ENCODE results near the gene PNPT1.
"Not testable (repeated sequence)": the region's sequence is repeated elsewhere in the genome, so short reads cannot be mapped to it uniquely, and the experiment has no call there.

Gene PNPT1

DNA sequence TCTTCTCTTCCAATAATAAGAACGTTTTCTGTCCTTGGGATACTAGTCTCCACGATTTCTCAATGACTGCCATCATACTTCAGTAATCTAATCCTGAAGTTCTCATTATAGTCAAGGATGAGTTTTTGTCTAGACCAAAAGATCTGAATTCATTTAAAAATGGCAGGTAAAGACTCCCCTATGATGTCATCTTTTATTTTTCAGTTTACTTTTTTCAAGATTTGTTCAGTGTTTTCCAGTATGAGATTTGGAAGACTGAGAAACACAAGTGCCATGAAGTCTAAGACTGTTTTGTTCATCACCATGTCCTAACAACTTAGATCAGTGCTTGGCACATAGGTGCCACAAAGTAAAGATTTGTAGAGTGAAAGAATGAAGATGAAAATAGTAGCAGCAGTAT is 40.4 kb downstream of the PNPT1 start:
- DNase-seq, result no peak

DNA sequence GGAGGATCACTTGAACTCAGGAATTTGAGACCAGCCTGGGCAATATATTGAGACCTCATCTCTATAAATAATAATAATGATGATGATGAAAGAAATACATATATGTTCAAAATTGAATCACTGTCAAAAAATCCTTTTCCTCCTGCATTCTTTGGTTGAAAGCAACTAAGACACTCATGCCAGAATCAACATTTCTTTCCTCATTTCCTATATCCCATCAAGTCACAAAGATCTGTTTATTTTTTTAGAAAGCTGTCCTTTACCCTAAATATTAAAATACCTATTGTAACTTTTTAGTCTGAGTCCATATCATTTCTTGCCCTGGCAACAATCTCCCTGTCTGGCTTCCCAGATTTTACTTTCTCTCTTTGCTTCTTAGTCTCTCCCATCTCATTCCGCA is 44.4 kb downstream of the PNPT1 start:
- no peak for DNase-seq

DNA sequence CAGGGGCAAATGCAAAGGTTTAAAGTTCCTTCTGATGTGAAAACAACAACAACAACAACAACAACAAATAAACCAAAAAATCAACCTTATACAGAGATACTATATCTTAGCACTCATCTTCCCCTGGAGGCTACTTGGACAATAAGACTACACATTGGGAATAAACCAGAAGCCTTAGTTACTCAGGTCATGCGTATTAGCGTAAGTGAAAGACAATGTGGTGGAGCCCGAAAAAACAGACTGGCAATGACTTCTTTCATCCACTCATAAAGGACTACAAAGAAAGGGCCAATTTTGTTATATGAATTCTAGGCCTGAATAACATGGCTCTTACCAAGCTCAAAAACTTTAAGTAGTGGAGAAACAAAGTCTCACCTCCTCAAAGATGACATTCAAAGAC is 56.8 kb downstream of the PNPT1 start:
- no peak for DNase-seq

DNA sequence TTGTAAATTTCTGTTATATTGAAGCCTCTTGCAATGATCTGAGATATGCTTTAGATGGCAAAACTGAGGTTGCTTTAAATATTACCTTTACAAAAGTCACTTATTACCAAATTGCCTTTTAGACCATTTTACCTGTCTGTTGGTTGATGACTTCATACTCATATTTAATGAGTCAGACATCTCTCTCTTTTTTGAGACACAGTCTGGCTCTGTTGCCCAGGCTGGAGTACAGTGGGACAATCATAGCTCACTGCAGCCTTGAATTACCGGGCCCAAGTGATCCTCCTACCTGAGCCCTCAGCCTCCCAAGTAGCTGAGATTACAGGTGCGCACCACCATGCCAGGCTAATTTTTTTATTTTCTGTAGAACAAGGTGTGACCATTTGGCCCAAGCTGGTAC is 64.7 kb downstream of the PNPT1 start:
- DNase-seq, result no peak

DNA sequence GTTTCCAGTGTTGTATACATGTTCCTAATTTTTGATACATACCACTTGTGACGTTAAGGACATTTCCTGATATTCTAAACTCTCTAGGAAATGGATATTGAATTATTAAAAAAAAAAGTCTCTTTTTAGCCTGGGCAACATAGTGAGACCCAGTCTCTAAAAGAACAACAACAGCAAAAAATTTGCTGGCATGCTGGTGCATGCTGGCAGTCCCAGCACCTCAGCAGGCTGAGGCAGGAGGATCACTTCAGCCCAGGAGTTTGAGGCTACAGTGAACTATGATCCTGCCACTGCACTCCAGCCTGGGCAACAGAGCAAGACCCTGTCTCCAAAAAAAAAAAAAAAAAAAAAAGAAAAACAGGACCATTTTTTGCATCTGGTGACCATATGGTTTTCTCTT is 65.7 kb downstream of the PNPT1 start:
- no peak for DNase-seq

DNA sequence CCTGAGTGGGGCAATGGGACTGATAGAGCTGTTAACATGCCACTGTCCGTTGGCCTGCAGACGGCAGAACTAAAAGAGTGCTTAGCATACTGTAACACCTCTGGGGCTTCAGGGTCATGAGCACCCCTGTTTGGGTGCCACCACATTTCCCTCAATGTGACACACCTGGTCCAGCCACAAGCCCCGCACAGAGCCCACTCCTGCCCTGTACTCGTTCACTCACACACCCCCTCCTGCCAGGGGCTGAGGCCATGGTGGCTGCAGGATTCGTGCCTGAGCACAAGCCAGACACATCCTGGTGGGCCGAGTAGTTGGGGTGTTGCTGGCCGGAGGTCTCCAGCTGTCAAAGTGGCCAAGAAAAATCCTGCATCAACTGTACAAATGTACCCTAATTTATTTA is 71.8 kb downstream of the PNPT1 start:
- DNase-seq, result no peak

DNA sequence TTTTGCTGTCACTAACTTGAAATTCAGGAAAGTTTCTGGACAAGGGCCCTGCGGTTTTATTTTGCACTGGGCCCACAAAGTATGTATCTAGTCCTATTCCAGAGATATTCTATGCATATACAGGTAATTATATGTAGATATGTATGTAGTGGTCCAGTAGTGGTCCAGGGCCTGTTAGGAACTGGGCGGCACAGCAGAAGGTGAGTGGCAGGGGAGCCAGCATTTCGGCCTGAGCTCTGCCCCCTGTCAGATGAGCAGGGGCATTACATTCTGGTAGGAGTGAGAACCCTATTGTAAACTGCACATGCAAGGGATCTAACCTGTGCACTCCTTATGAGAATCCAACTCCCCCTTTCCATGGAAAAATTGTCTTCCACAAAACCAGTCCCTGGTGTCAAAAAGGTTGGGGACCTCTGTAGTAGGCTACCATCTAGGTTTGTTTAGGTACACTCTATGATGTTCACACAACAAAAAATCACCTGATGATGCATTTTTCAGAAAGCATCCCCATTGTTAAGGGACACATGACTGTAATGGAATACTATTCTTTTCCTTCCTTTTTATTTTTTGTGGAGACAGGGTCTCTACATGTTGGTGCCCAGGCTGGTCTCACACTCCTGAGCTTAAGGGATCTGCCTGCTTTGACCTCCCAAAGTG is 73.4 kb downstream of the PNPT1 start:
- no peak for DNase-seq

DNA sequence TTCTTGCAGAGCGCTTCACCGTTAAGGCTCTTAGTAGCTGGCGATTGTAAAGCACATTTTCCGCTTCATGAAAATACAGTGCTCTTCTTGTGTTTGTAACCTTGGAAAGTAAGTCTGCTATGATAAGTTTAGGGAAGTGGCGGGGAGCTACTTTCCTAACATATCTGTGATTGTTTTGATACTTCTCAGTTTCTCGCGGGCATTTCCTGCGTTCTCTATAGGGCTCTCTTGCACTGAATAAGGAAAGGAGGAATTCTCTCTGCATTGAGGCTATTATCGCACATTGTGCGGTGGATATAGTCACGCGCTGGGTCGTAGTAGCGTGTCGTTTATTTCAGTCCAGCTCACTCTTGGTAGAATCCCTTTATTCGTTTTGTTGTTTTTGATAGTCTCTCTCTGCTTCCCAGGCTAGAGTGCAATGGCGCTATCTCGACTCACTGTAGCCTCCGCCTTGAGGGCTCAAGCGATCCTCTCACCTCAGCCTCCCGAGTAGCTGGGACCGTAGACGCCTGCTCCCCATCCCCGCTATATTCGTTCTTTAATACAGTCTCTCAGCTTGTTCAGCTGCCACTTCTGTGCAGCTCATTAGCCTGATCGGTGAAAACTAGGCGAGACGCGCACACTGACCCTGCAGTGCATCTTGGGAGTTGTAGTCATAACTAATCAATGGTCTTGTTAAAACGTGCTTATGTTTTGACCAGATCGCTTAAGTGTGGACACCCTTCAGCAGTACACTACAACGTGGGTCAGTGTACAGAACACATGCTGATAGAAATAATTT is 75.2 kb downstream of the PNPT1 start:
- peak; percentile 14 for DNase-seq

DNA sequence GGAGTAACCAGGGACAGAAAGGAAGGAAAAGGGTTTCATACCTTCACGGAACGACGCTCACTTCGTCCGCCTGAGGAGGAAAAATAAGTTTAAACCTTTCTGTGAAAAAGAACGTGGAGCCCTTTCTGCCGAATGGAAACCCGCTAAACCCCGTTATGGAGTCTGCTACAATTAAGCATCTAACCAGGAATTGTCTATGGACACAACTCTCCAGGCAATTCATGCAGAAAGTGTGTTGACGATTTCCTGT is 75.7 kb downstream of the PNPT1 start:
- DNase-seq, result no peak

DNA sequence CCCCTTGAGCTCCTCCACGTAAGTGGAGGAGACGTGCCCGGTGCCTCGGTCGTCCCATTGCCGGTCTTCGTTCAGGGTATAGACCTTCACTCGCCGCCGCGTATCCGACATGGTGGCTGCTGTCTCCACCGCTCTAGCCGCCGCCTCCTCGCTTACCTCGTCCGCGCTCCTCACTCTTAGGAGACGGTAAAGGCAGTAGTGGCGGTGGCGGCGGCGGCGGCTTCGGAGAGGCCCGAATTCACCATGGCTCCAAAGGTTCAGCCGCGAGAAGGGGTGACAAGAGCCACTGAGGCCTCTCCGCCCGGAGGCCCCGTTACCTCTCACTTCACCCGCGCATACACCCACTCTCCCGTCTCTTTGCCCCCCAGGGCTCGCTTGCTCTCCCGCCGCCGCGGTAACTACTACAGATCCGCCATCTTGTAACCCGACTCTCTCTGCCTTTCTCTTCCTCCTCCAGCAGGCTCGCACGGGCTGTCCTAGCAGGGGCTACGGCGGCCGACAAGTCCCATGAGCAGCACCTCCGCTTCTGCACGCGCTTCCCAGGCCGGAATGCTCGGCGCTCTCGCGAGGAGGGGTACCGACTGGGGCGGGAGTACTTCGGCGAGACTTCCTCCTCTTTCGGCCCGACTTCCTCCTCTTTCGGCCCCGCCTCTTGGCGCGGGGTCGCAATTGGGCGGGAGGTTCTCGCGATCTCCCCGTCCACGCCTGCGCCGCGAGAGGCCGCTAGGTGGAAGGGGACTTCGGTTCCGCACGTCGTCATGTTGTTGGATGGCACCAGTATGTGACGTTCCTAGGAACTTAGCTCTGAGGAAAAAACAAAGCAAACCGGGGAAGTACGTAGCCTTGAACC is 76.2 kb downstream of the PNPT1 start, which contains the start of gene PPP4R3B:
PPP4R3B (minus strand) TSS at position 448 of the 850 bp plus-strand sequence; CDS start at position 111, 337 bp downstream.
- peak; percentile 97 for DNase-seq

DNA sequence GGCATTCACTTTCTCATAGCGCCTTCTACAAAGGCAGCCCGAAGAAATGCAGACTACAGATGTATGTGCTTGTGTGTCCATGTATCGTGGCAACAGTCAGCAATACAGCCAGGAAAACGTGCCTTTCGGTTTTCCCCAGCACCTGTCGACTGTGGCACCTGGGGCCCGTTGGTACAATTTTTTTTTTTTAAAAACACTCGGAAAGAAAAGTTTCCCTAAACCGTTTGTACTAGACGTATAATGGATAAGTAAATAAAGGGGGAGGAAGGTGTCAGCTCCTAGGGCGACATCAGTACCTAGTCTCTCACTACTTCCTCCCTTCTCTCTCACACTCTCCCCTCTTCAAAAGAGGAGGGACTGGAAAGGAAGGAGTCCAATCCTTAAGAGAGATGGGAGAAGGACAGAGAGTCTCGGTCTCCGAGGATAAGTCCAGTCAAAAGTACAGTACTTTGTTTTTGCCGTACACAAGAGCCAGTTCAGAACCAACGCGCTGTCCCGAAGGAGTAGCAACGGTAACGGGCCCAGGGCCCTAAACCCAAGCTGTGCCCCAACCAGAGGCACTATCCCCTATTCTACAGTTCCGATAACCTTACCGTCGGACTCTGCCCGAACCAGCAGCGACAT is 77.0 kb downstream of the PNPT1 start:
- DNase-seq, result peak; percentile 23

DNA sequence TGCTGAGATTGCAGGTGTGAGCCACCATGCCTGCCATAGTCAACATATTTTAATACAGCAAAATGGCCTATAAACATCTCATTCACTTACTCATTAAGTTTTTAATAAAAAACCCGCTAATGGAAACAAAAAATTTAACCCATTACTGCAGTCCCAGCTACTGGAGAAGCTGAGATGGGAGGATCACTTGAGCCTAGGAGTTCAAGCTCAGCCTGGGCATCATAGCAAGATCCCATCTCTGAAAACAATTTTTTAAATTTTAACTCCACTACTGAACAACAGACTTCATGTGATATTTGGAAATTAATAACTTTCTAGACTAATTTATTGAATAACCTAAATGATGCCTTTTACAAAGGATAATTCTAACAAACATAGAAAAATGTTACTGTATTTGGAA is 81.6 kb downstream of the PNPT1 start:
- no peak for DNase-seq

DNA sequence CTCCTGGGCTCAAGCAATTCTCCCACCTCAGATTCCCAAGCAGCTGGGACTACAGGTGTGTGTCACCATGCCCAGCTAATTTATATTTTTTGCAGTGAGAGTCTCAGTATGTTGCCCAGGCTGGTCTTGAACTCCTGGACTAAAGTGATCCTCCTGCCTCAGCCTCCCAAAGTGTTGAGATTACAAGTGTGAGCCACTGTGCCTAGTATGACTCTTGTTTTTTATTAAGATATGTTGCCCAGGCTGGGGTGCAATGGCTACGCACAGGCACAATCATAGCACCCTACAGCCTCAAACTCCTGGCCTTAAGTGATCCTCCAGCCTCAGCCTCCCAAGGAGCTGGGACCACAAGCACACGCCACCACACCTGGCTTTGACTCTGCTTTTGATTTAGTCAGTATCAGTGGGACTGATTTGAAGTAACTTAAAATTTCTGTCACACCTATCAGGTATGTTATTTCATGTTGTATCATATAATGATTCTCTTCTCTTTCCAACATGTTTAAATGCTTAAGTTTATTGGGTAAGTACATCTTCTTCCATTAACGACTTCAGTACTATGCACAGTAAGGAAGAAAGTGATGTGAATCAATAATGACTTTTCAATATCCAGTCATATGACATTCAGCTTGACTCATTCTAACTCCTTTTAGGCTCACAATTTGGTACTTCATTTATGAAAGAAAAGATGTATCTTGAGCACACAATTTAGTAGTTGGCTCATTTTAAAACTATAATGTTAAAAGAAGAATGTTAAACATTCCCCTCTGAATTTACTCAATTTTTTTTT is 82.5 kb downstream of the PNPT1 start:
- DNase-seq, result no peak

DNA sequence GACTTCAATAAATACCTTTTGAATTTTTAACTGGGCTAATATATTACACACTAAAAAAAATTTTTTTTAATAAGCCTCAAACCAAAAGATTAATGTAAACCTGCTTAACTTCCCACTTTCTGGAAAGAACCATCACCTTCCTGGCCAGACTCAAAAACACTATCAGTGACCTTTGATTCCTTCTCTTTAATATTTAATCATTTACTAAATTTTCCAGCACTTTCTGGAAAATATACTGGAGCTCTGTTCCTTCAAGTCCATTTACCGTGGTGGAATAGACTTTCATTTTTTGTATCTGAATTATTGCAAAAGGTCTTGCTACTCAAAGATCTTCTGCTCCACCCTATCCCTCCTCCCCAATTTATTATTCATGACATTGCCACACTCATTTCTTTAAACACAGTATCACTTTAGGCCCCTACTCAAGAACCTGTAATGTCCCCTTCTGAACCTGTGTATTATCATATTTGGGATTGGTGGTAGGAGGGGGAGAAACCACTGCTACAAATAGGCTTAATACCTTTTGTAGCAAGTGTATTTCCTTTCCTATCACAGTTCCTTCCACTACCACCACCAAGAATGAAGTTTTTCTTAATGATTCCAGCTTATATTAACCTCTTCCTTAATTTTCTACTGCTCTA is 83.6 kb downstream of the PNPT1 start:
- no peak for DNase-seq

DNA sequence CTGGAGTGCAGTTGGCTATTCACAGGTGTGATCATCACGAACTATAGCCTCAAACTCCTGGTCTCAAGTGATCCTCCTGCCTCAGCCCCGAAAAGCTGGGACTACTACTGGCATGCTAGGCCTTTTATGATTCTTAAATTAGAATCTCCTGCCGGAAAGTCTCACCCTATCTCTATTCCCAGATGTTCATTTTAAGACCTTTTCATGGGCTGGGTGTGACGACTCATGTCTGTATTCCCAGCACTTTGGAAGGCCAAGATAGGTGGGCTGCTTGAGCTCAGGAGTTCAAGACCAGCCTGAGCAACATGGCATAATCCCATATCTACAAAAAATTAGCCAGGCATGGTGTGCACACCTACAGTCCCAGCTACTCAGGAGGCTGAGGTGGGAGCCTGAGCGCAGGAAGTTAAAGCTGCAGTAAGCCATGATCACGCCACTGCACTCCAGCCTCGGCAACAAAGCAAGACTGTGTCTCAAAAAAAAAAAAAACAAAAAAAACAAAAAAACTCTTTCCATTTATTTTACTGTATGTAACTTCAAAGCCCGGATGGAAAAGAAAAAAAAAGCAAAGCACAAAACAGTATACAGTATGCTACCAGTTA is 84.3 kb downstream of the PNPT1 start:
- no peak for DNase-seq

DNA sequence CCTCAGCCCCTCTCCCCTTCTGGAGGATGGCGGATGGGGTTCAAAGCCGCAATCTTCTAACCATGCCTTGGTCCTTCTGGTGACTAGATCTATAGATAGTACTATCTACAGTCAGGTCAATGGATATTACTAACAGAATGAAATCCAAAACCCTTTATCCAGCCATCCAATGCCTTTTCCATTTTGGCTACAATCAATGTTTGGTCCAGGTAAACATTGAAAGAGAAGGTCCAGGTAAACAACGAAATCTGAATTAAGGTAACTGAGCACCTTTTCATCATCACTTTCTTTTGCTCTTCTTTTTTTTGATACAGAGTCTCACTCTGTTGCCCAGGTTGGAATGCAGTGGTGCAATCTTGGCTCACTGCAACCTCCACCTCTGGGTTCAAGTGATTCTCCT is 85.9 kb downstream of the PNPT1 start:
- DNase-seq, result no peak

DNA sequence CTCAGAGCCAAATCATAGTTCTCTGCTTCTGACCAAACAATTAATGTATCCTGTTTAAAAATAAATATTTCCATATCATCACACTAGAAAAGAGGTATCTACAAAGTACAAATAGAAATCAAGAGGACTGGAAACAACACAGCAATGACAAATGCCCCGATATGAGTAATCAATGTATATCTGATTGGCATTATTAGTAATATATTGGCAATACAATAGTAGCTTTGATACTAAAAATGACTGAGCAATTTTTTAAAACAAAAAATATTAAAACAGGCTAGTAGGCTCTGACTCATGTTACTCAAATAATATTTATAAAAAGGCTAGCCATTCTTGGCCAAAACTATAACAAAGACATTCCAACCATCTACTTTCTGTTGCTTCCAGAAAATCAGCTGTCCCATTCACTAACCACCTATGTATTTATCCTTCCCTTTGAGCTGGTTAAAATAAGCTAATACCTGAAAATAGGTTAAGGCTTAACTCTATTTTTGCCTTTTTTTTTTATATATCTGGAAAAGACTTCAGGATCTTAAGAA is 89.5 kb downstream of the PNPT1 start:
- no peak for DNase-seq

DNA sequence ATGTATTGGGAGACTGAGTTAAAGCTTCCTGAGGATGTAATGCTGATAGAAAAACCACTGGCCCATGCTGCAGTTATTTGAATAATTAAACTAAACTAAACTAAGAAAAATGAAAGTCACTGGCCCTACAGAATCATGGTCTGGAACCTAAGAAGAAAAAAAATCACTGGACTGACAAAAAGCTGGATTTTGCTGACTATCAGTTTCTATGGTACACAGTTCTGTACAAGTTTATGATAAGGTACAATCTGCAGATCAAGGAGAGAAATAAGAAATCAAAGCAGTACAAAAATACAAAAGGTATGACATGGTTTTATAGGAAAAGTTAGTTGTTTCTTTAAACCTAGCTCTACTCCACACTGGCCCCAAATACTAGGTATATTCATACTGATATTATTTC is 91.8 kb downstream of the PNPT1 start:
- no peak for DNase-seq

DNA sequence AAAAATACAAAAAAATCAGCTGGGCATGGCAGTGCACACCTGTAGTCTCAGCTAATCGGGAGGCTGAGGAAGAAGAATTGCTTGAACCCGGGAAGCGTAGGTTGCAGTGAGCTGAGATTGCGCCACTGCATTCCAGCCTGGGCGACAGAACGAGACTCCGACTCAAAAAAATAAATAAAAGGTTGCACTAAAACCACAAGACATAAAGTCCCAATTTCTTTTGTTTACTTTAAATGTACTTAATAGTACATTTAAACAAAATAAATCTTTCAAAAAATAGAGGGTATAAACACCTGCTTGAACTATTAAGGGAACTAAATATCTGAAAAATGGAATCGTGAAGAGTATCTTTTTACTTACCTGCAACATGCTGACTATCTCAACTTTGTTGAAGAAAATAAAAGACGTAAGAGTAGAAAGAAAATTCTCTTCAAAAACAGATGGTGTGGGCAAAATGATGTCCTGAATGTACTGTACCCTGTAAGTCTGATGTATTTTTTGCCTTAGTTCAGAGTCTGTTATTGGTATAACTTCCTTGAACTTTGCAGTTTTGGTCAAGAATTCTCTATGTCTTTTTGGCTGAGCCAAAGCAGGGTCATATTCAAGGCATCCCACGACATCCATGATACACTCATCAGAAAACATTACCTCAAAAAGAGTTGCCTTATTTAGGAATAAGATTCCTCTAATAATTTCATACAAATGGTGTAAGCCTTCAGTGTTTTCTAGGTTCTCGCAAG is 95.4 kb downstream of the PNPT1 start:
- no peak for DNase-seq

DNA sequence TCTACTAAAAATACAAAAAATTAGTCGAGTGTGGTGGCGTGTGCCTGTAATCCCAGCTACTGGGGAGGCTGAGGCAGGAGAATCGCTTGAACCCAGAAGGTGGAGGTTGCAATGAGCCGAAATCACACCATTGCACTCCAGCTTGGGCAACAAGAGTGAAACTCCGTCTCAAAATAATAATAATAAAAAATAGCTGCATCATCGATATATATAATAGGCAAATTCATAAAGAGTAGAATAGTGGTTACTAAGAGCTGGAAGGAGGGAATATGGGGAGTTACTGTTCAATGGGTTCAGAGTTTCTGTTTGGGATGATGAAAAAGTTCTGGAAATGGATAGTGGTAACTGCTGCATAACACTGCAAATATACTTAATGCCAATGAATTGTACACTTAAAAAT is 96.8 kb downstream of the PNPT1 start:
- DNase-seq, result not testable (repeated sequence)

DNA sequence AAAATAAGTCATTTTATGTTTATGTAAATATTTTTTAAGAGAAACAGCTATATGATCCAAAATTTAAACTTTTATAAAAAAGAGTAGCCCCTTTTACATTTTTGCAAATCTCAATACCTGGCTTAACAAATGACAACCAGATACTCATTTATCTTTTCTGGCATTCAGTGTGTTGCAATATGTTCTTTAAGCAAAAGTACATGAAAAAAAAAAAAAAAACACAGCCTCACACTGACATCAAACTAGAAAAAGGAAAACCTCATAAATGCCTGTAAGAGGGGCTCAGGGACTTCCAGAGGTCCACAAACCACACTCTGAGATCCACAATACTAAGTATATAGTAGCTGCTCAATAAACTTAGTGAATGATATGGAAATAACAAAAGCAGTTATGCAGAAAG is 98.1 kb downstream of the PNPT1 start:
- DNase-seq, result no peak

Measured in NCI-H510A (cell line).